ENCODE measurements around the gene DGKD. TPM values are rescaled to one million over a fixed set of nuclear protein-coding genes. Genes with fewer than 3 reads are reported as not detected.

The DGKD gene
- total RNA-seq, 1 donor from 2014 or later, result 49.5 TPM

DNA sequence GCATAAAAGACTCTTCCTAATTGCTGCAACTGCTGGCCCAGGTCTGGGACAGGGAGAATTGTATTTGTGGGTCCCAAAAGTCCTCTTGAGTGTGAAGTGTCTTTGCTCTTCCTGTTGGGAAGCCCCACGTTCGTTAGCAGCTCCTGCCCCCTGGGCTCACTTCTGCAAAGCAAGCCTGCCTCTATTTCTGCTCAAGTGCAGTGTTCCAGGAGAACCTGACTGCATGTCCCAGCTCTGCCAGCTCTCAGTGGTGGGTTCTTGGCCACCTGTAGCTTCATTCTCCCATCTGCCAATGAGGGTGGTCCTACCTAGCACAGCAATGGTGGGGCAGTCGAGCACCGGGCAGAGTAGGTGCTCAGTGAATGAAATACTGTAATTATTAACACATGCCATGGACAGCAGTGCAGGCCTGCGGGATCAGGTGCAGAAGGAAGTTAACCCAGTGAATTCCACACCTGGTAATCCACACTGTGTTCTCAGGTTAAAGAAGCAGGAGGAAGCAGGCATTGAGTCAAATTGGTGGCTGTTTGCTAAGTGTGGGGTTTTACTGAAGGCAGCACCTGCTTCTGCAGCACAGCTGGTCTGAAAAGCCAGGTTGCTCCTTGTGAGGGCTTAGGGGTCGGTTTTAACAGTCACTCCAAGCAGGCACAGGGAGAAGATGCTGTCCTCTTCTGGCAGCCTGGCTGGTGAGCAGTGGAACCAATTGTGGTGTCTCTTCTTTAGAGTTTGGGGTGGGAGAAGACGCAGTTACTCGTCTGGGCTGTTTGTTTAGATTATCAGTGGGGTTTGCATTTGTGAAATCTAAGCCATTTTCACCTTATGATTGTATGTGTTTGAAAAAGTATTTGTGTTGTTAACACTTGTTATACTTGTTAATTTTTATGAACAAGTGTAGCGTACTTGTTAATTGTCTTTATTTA lies 54.3 kb downstream of the DGKD start:
- no peak for DNase-seq (ENCODE audit: low spot score, unreplicated experiment)
- Mint-ChIP-seq H3K36me3 (ENCODE audit: insufficient read depth) (peaks cover 29% of the 10 kb centered on the region), H3K9me3 (ENCODE audit: low read depth) (peaks cover 26% of the 10 kb centered on the region), H3K4me1 (ENCODE audit: low read depth) (peaks cover 16% of the 10 kb centered on the region), H3K4me3 (ENCODE audit: low read depth) (no peak overlapping the region), H3K27me3 (no peaks in the 10 kb centered on the region), H3K27ac (no peak overlapping the region)
- TF ChIP-seq, protein P1, sequence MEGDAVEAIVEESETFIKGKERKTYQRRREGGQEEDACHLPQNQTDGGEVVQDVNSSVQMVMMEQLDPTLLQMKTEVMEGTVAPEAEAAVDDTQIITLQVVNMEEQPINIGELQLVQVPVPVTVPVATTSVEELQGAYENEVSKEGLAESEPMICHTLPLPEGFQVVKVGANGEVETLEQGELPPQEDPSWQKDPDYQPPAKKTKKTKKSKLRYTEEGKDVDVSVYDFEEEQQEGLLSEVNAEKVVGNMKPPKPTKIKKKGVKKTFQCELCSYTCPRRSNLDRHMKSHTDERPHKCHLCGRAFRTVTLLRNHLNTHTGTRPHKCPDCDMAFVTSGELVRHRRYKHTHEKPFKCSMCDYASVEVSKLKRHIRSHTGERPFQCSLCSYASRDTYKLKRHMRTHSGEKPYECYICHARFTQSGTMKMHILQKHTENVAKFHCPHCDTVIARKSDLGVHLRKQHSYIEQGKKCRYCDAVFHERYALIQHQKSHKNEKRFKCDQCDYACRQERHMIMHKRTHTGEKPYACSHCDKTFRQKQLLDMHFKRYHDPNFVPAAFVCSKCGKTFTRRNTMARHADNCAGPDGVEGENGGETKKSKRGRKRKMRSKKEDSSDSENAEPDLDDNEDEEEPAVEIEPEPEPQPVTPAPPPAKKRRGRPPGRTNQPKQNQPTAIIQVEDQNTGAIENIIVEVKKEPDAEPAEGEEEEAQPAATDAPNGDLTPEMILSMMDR (IDR thresholded peaks at IDR 0.05; ENCODE audit: unreplicated experiment), result no peak

DNA sequence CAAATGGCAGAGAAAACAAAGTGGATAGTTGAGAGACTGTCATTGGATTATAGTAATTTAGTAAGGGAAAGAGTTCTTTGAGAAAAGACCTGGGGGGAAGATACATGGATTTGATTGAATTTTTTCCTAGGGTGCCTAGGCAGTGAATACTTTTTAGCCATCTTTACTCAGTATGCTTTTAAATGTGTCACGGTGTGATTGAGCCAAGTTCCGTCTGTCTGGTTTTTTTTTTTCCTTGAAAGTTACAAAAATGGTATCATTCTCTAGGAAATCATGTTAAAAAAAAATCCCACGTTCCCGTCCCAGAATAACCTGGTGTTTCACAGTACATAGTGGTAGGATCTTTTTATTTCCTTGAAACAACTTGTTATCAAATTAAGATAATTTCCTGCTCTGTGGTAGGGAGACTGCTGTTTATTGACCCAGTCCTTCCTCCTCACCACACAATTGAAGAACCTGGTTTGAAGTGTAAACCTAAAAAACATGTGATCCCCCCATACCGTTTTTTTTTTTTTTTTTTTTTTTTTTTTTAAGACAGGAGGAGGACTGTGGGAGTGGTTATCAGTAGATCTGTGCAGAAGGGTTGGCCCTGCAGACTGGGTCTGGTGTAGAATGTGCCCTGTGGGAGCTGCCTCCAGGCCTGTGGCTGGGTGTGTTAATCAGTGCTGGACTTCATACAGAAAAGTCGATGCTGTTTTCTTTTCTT lies 55.1 kb downstream of the DGKD start:
- DNase-seq (ENCODE audit: low spot score, unreplicated experiment), result no peak
- Mint-ChIP-seq H3K27me3 (no peaks in the 10 kb centered on the region), H3K9me3 (ENCODE audit: low read depth) (peaks cover 26% of the 10 kb centered on the region), H3K36me3 (ENCODE audit: insufficient read depth) (peaks cover 27% of the 10 kb centered on the region), H3K27ac (no peak overlapping the region), H3K4me3 (ENCODE audit: low read depth) (no peak overlapping the region), H3K4me1 (ENCODE audit: low read depth) (peaks cover 16% of the 10 kb centered on the region)
- TF ChIP-seq, protein P1 (IDR thresholded peaks at IDR 0.05; ENCODE audit: unreplicated experiment), result no peak

DNA sequence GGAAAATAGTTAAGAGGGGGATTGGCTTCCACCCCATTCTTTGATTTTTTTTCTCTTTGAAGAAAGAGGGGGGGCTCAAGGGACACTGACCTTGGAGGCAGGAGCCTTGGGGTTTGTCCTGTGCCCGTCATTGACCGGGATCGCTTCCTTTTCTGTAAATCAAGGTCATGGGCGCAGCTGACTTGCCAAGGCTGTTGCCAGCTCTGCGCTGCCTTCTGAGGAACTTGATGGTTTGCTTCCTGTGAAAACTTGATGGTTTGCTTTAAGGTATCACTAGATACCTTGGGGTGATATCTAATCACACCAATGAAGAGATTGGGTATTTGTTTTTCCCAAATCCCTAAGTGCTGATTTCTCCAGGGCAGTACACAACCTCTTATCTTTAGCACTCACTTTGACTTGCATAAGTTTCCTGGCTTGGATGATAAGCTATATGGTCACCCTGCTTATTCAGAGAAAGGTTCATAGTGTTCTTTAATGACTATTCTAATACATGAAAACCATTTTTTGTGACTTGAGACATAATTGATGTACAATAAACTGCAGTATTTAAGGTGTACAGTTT lies 56.0 kb downstream of the DGKD start:
- Mint-ChIP-seq H3K27me3 (no peaks in the 10 kb centered on the region), H3K4me1 (ENCODE audit: low read depth) (peaks cover 19% of the 10 kb centered on the region), H3K27ac (no peak overlapping the region), H3K36me3 (ENCODE audit: insufficient read depth) (peaks cover 25% of the 10 kb centered on the region), H3K4me3 (ENCODE audit: low read depth) (no peak overlapping the region), H3K9me3 (ENCODE audit: low read depth) (peaks cover 23% of the 10 kb centered on the region)
- TF ChIP-seq, protein P1 (IDR thresholded peaks at IDR 0.05; ENCODE audit: unreplicated experiment), result no peak
- no peak for DNase-seq (ENCODE audit: low spot score, unreplicated experiment)

DNA sequence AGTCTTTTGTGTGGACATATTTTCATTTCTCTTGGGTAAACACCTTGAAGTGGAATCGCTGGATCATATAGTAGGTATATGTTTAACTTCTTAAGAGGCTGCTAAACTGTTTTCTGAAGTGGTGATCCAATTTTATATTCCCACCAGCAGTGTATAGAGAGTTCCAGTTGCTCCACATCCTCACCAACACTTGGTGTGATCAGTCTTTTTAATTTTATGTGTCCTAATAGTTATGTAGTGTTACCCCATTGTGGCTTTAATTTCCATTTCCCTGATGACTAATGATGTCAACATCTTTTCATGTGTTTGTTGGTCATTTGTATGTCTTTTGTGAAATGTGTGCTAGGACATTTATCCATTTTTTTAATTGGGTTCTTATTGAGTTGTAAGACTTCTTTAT lies 56.9 kb downstream of the DGKD start:
- no peaks in the 10 kb centered on the region for H3K27me3 Mint-ChIP-seq
- H3K9me3 Mint-ChIP-seq (ENCODE audit: low read depth), result peaks cover 23% of the 10 kb centered on the region
- DNase-seq (ENCODE audit: low spot score, unreplicated experiment), result no peak
- H3K36me3 Mint-ChIP-seq (ENCODE audit: insufficient read depth), result peaks cover 25% of the 10 kb centered on the region
- no peak overlapping the region for H3K27ac Mint-ChIP-seq
- no peak overlapping the region for H3K4me3 Mint-ChIP-seq (ENCODE audit: low read depth)
- peaks cover 22% of the 10 kb centered on the region for H3K4me1 Mint-ChIP-seq (ENCODE audit: low read depth)
- TF ChIP-seq, protein P1 (IDR thresholded peaks at IDR 0.05; ENCODE audit: unreplicated experiment), result no peak

DNA sequence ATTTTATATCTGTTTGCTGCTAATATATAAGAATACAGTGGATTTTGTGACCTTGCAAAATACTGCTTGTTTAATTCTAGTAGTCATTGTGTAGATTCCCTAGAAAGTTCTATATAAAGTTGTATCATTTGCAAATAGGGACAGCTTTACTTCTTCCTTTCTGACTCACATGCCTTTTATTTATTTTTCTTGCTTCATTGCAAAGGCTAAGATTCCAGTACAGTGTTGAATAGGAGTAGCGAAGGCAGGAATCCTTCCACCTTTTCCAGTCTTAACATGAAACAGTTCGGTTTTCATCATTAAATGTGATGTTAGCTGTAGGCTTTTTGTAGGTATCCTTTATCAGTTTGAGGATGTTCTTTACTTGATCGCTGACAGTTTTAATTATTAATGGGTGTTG lies 58.1 kb downstream of the DGKD start:
- TF ChIP-seq, protein P1 (IDR thresholded peaks at IDR 0.05; ENCODE audit: unreplicated experiment), result no peak
- peaks cover 23% of the 10 kb centered on the region for H3K9me3 Mint-ChIP-seq (ENCODE audit: low read depth)
- H3K36me3 Mint-ChIP-seq (ENCODE audit: insufficient read depth), result peaks cover 23% of the 10 kb centered on the region
- DNase-seq (ENCODE audit: low spot score, unreplicated experiment), result no peak
- H3K4me3 Mint-ChIP-seq (ENCODE audit: low read depth), result no peak overlapping the region
- no peaks in the 10 kb centered on the region for H3K27me3 Mint-ChIP-seq
- peaks cover 29% of the 10 kb centered on the region for H3K4me1 Mint-ChIP-seq (ENCODE audit: low read depth)
- no peak overlapping the region for H3K27ac Mint-ChIP-seq

Measured in progenitor cell of endocrine pancreas (in vitro differentiated cells).